Myocyte (in vitro differentiated cells): ENCODE results near the gene SH3PXD2A. TPM values are rescaled to one million over a fixed set of nuclear protein-coding genes. Genes with fewer than 3 reads are reported as not detected.

Experiments used
- DNase-seq: peaks from one replicate; pipeline ENCODE4 v3.0.0-alpha.2; 2012; ENCODE audit warnings: low read depth
- total RNA-seq: library from RNA; depleted of rRNA; stranded (reverse); fragments of >200 nt; gene quantifications from 2 replicates; pipeline ENCODE4 v1.2.3, GENCODE V29; 2014

SH3PXD2A gene
- total RNA-seq, 1 donor from 2014 or later: 38.8 TPM

DNA sequence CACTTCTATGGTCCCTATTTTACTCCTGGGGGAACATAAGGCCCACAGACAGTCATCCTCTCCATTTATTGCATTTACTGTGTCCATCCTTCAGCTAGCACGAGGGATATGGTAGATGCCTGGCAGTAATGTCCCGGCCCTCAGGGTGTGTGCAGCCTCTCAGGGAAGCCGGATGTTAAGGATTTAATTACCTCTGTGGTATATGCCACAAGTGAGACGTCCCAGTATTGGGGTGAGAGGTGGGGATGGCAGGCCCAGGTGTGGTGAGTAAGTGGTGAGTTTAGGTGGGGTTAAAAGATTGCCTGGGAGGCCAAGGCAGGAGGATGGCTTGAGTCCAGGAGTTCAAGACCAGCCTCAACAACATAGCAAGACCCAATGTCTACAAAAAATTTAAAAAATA is 144.9 kb downstream of the SH3PXD2A start:
- no peak for DNase-seq

DNA sequence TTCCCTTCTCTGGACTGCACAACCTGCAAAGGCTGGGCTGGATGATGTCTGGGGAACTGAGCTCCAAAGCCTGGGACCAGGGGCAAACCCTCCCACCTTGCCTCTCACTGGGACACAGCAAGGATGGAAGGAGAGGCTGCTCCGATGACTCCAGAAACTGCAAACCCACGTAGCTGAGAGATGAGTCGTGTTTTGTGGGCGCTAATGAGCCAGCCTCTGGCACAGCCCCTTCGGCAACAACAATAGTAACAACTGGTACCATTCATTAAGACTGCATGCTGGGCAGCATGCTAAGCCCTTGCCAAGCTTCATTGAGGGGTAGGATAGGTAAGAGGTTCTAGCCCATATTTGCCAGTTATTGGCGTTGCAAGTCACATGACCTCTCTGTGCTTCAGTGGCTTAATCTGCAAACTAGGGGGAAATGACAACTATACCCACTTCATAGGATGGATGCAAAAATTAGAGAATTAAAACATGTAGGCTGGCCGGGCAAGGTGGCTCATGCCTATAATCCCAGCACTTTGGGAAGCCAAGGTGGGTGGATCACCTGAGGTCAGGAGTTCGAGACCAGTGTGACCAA is 145.9 kb downstream of the SH3PXD2A start:
- peak; percentile 88 for DNase-seq

- DNase-seq: no peak
Measured at GRCh38 chr10:103708627-103709288, 146.6 kb downstream of the SH3PXD2A start.

- DNase-seq: no peak
Measured at GRCh38 chr10:103707956-103708626, 147.3 kb downstream of the SH3PXD2A start.

GRCh38 chr10:103706762-103707161 is 148.6 kb downstream of the SH3PXD2A start:
- no peak for DNase-seq

GRCh38 chr10:103706047-103706446 is 149.3 kb downstream of the SH3PXD2A start:
- DNase-seq: no peak

- no peak for DNase-seq
Measured at GRCh38 chr10:103703941-103704919, 151.1 kb downstream of the SH3PXD2A start.

GRCh38 chr10:103701380-103702222 is 153.8 kb downstream of the SH3PXD2A start:
- no peak for DNase-seq

DNA sequence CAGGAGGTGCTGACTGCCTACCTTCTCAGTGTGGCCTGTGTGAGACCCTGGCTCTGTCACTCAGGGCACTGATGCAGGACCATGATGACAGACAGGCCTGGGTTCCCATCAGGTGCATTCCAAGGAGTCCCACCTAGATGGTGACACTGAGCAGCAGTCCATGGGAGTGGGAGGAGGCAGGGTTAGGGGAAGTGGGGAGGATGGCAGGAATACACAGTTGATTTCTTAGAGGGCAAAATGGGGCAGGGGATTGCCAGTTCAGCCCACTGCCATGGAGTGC is 155.0 kb downstream of the SH3PXD2A start:
- no peak for DNase-seq

DNA sequence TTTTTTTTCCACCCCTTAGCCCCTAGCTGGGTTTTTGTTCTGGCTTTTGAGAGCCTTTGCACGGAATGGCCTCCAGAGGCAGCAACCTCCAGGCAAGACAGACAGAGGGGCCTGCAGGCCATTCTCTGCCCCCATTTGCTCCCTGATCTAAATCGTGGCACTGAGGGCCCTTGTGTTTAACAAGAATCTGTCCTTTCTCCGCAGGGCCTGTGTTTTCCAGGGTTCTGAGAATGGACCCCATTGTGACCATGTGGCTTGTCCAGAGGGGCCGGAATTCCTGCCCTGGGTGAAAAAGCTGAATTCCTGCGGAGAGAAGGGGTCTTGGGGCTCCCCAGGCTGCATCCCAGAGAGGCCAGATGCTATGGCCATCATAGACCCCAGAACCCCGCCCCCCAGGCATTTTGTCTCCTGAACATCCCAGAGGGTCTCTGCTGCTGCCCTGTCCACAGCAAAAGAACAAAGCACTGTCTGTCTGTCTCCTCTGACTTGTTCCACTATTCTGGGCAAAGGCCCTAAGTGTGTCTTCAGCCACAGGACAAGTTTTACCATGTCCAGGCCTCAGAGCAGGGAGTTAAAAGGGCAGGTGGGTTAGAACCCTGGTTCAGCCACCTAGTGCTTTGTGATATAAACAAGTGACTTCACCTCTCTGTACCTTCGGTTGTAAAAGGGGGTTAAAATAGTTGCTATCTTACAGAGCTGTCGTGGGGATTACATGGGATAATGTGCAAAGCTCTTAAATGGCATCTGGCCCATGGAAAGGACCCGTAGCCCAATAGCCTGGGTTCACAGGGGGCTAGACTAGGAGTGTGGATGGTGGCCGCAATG is 155.6 kb downstream of the SH3PXD2A start:
- DNase-seq: no peak

GRCh38 chr10:103698266-103698665 is 157.1 kb downstream of the SH3PXD2A start:
- no peak for DNase-seq

DNA sequence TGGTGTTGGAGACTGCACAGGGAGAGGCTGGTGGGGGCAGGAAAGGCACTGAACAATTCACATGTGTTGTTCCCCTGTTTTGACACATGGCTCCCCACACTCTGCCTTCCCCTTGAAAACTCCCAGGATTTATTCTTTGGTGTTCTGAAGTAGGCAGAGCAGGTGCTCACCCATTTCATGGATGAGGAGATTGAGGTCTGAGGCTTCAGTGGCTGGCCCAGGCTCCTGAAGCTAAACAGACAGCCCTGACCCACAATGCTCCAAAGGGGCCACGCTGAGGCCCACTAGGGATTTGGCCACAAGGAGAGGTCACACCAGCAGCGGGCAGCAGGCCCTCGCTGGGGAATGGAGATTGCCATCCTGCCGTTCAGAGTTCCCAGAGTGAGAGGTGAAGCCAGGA is 157.6 kb downstream of the SH3PXD2A start:
- DNase-seq: no peak

DNA sequence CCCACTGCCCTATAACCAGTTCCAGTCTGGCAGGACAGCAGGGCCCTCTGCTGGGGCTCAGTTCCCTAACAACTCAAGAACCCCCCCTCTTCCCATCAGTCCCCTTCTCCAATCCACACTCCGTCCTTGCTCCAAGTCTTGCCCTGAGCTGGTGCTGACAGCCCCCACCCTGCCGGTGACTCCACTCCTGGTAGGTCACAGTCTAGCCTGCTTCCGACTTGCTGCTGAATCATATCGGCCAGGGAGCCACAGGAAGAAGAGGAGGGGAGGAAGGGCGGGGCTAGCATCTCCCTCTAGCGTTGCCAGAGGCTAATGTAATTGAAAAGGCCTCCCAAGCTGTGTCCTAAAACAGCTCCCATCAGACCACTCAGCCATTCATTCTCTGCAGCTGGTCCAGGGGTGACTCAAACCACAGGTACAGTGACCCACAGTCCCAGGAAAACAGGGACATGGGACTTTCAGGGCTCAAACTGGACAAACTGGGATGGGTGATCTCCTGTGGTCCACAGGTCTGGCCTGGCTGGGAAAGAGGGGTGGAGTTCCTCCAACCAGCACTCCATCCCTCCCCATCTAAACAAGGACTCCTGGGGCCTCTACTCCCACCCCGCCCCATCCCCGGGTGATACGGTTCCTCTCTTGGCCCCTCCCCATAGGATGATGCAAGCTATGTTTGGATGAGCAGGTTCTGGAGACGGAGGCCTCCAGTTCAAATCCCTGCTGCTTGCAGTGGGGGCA is 158.8 kb downstream of the SH3PXD2A start:
- DNase-seq: peak; percentile 74

DNA sequence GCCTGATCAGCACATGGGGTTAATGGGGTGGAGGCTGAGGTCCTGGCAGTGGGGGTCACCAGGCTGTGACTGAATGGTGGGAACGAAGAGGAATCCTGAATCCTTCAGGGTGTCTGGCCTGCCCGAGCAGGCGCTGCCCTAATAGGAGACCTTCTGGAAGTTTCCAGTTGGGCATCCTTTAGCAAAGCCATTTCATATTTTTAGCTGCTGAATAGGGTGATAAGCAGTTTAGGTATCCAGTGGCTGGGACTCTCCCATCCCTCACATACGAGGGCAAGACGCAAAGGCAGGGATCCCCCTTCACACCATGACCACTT is 159.3 kb downstream of the SH3PXD2A start:
- peak; percentile 52 for DNase-seq

DNA sequence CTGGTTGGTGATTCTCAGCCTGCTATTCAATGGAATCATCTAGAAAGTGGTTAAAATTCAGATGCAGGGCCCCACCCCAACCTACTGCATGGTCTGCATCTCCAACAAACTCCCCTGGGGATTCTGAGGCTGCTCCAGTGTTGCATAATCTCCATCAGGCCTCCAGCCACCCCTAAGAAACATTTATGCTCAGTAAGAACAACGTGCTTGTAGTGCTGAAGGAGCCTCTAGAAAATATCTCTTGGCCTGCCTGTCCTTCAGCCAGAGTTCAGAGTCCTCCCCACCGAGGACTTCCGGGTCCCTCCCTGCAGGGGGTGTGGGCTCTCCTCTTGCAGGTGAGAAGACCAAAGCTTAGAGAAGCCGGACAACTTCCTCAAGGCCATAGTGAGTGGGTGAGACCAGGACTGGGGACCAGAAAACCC is 159.8 kb downstream of the SH3PXD2A start:
- no peak for DNase-seq

DNA sequence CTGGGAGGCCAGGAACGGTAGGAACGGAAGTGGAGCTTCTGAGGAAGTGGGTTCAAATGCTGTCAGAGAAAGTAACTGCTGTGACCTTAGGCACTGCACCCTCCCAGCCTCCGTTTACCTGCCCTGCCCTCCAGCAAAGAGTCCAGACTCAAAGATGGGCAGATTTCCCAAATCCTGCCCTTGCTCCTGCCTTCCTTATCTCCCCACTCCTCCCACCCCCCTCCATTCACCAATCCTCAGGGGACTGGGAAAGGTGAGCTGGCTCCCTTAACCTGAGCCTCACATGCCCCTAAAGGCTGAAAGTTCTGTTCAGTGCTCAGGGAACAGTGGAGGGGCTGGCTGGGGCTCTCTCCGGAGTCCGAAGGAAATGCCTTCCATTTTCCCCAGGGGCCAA is 161.6 kb downstream of the SH3PXD2A start:
- no peak for DNase-seq

- DNase-seq: no peak
Measured at GRCh38 chr10:103692952-103693811, 162.2 kb downstream of the SH3PXD2A start.

DNA sequence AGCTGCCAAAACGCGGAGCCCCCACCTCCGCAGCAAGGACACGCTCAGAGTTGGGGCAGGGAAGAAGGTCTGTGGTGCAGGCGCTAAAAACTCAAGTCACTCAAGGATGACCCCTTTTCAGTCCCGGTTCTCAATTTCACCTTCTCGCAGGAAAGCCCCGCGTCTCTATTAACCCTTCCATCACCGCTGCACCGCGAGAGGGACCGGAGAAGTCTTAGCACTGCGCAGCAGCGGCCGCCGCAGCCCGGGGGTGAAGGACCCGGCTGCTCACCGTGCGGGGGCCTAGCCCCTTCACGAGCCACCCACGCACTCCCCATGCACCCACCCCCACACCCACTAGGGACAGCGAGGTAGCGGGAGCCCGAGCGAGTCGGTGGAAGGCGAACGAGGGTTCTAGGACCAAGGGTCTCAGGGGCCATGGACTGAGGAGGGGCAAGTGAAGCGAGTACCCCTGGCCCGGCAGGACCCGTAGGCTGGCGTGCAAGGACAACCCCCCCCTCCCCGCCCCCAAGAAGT is 162.9 kb downstream of the SH3PXD2A start:
- no peak for DNase-seq
